Stimulated activated CD4-positive, alpha-beta T cell treated with anti-CD3 and anti-CD28 coated beads, Interleukin-1b, Interleukin-23, amount 100 ng/mL, for 24 hours (primary cell): ENCODE measurements around the gene QSOX2.
A peak's percentile ranks its signal among the peaks of the same experiment; 100 is the strongest.
"Not testable (repeated sequence)": the region's sequence is repeated elsewhere in the genome, so short reads cannot be mapped to it uniquely, and the experiment has no call there.

ENCODE experiments used
- DNase-seq, 4 experiments: peaks; one replicate each; pipeline ENCODE4 v3.0.0-alpha.2; 2020; ENCODE audit warnings: low read depth in 4 of 4, low spot score in 1 of 4

Gene QSOX2

GRCh38 chr9:136282272-136282861, 36.8 kb upstream of the QSOX2 start:
- no peak for DNase-seq

GRCh38 chr9:136281421-136282271, 36.0 kb upstream of the QSOX2 start:
- DNase-seq = no peak

GRCh38 chr9:136280535-136281315, 35.1 kb upstream of the QSOX2 start:
- no peak for DNase-seq

GRCh38 chr9:136279471-136279870, 33.9 kb upstream of the QSOX2 start:
- DNase-seq = no peak

GRCh38 chr9:136278894-136279293, 33.3 kb upstream of the QSOX2 start:
- no peak for DNase-seq

- DNase-seq = no peak
Observed at GRCh38 chr9:136278221-136278620, 32.6 kb upstream of the QSOX2 start.

GRCh38 chr9:136277746-136278145, 32.1 kb upstream of the QSOX2 start:
- DNase-seq = no peak

GRCh38 chr9:136276716-136277115, 31.1 kb upstream of the QSOX2 start:
- DNase-seq = no peak

GRCh38 chr9:136275655-136276429, 30.2 kb upstream of the QSOX2 start:
- no peak for DNase-seq

- no peak for DNase-seq
Observed at GRCh38 chr9:136274786-136275654, 29.4 kb upstream of the QSOX2 start.

GRCh38 chr9:136273921-136274785, 28.5 kb upstream of the QSOX2 start:
- DNase-seq = no peak

GRCh38 chr9:136273244-136273865, 27.7 kb upstream of the QSOX2 start:
- DNase-seq = no peak

GRCh38 chr9:136270173-136270705, 24.6 kb upstream of the QSOX2 start:
- no peak for DNase-seq

GRCh38 chr9:136268735-136269134, 23.1 kb upstream of the QSOX2 start:
- DNase-seq = no peak

- DNase-seq = no peak
Observed at GRCh38 chr9:136268318-136268717, 22.7 kb upstream of the QSOX2 start.

- DNase-seq = peak; percentile 69 to 84 (median 73)
Observed at GRCh38 chr9:136267261-136268111, 21.9 kb upstream of the QSOX2 start.

GRCh38 chr9:136266641-136267040, 21.0 kb upstream of the QSOX2 start:
- DNase-seq = not testable (repeated sequence)
